K562 (cell line): ENCODE results near the gene ZNF335. TPM values are rescaled to one million over a fixed set of nuclear protein-coding genes. Genes with fewer than 3 reads are reported as not detected.

Experiments
- ATAC-seq: fragments of 200-7000 bp; cut with Tn5 transposase; 3 replicates; pipeline ENCODE4 v1.9.1; 2020; ENCODE audit warnings: moderate library complexity
- BruUV-seq: library from RNA; stranded (reverse); fragments of 400-500 nt; replicated peaks from 2 replicates; lab custom pipeline; 2021; lab: Mats Ljungman, UMichigan
- CTCF ChIA-PET: fragments of 300-600 bp; formaldehyde crosslinking; extraction: SDS; loops from one replicate; lab custom pipeline; 2021; ENCODE audit warnings: low intra/inter-chr PET ratio; lab: Yijun Ruan, JAX
- POLR2A ChIA-PET: fragments of 300-600, 350-650 bp; sonication (Branson Sonifier 250); formaldehyde crosslinking; extraction: SDS; loops from one replicate; lab custom pipeline; 2021; ENCODE audit warnings: antibody characterized with exemption, inconsistent platforms; lab: Yijun Ruan, JAX
- DNase-seq, 4 experiments: peaks; one replicate each; pipeline versions ENCODE4 v3.0.0 to v3.0.0-alpha.2; 2011 to 2018; ENCODE audit warnings: low spot score in 3 of 4, mixed read lengths in 3 of 4; ENCODE audit errors: extremely low read depth in 1 of 4
- FAIRE-seq: peaks from 2 replicates; lab custom pipeline; 2011; peaks lifted over from hg19 to GRCh38; lab: Jason Lieb, UNC
- H2AFZ ChIP-seq: 2 replicates; pipeline ENCODE4 v1.6.0; 2011; ENCODE audit warnings: low read depth, low read length, control low read depth, inconsistent platforms
- H3K27ac ChIP-seq: fragments of 200-600 bp; 3 replicates; pipeline ENCODE4 v1.8.0; 2011; ENCODE audit warnings: low read depth, mild to moderate bottlenecking, control low read depth, inconsistent platforms, low read length, moderate library complexity, mixed read lengths; ENCODE audit errors: extremely low read depth
- H3K27me3 ChIP-seq, 2 experiments: fragments of 300-600 bp in 1 of 2; 2 replicates in 1 of 2; 3 replicates in 1 of 2; pipeline versions ENCODE4 v1.6.0 to v1.8.0; 2011; ENCODE audit warnings: inconsistent platforms in 2 of 2, low read length in 2 of 2, mild to moderate bottlenecking in 1 of 2, mixed read lengths in 1 of 2, moderate library complexity in 1 of 2; ENCODE audit not compliant: control insufficient read depth in 2 of 2, insufficient read depth in 2 of 2
- H3K36me3 ChIP-seq: fragments of 300-600 bp; 3 replicates; pipeline ENCODE4 v1.8.0; 2011; ENCODE audit warnings: mild to moderate bottlenecking, low read length, inconsistent platforms; ENCODE audit not compliant: control insufficient read depth, insufficient read depth
- H3K4me1 ChIP-seq, 2 experiments: fragments of 200-600 bp in 1 of 2; replicated peaks in 1 of 2; 2 replicates in 1 of 2; 3 replicates in 1 of 2; pipeline versions ENCODE4 v1.5.1 to v1.8.0; 2011; ENCODE audit warnings: inconsistent platforms in 2 of 2, low read length in 2 of 2, mild to moderate bottlenecking in 1 of 2, mixed read lengths in 1 of 2, moderate library complexity in 1 of 2; ENCODE audit not compliant: control insufficient read depth in 2 of 2, insufficient read depth in 2 of 2
- H3K4me2 ChIP-seq: 2 replicates; pipeline ENCODE4 v1.6.1; 2011; ENCODE audit warnings: low read length, control low read depth, inconsistent platforms, mixed read lengths; ENCODE audit not compliant: insufficient read depth
- H3K4me3 ChIP-seq: fragments of 200-600 bp; sonication (generic), shearing (Covaris generic); 2 replicates; pipeline ENCODE4 v1.5.1; 2016; ENCODE audit warnings: control low read depth, inconsistent platforms
- H3K79me2 ChIP-seq: fragments of 200-600 bp; 3 replicates; pipeline ENCODE4 v1.8.0; 2011; ENCODE audit warnings: low read length, inconsistent platforms; ENCODE audit not compliant: control insufficient read depth, insufficient read depth
- H3K9ac ChIP-seq, 2 experiments: 2 replicates each; pipeline versions ENCODE4 v1.6.0 to v1.6.1; 2011; ENCODE audit warnings: low read depth in 2 of 2, low read length in 2 of 2, control low read depth in 1 of 2, inconsistent platforms in 1 of 2, mild to moderate bottlenecking in 1 of 2, mixed read lengths in 1 of 2; ENCODE audit not compliant: insufficient read depth in 1 of 2
- H3K9me1 ChIP-seq: one replicate; pipeline ENCODE4 v1.6.0; 2011; ENCODE audit warnings: inconsistent platforms, mild to moderate bottlenecking, low read length, moderate library complexity; ENCODE audit not compliant: control insufficient read depth, insufficient read depth
- H3K9me3 ChIP-seq: replicated peaks from 2 replicates; pipeline ENCODE4 v1.5.1; 2011; ENCODE audit warnings: low read depth, low read length, inconsistent platforms; ENCODE audit not compliant: control insufficient read depth, insufficient read depth
- H4K20me1 ChIP-seq: replicated peaks from 2 replicates; pipeline ENCODE4 v1.6.1; 2011; ENCODE audit warnings: low read length, inconsistent platforms, mixed read lengths; ENCODE audit not compliant: control insufficient read depth, insufficient read depth
- ATF1 ChIP-seq, 2 experiments: fragments of 450-650 bp in 1 of 2; IDR thresholded peaks; 2 replicates each; pipeline ENCODE4 v1.6.1; 2016; ENCODE audit warnings: missing compliant biosample characterization in 1 of 2, missing genetic modification characterization in 1 of 2
- ATF7 ChIP-seq: fragments of 450-650 bp; IDR thresholded peaks from 2 replicates; pipeline ENCODE4 v1.7.1; 2014; ENCODE audit warnings: mild to moderate bottlenecking, moderate library complexity
- ETV5 ChIP-seq: sonication (generic); formaldehyde crosslinking; IDR thresholded peaks from 2 replicates; pipeline ENCODE4 v1.4.0; 2020; ENCODE audit warnings: low read depth, mild to moderate bottlenecking, missing genetic modification reagents
- FOXJ2 ChIP-seq: fragments of 200-800 bp; sonication (Bioruptor generic); IDR thresholded peaks from 2 replicates; pipeline ENCODE4 v1.6.1; 2016; ENCODE audit warnings: missing genetic modification characterization, missing compliant biosample characterization
- JUND ChIP-seq, 2 experiments: IDR thresholded peaks; 2 replicates in 1 of 2; 3 replicates in 1 of 2; pipeline ENCODE4 v1.6.1; 2011; ENCODE audit warnings: borderline replicate concordance in 2 of 2, low read depth in 2 of 2, low read length in 2 of 2, improper control_type of control experiment in 1 of 2, missing biosample characterization in 1 of 2, missing genetic modification characterization in 1 of 2, missing genetic modification reagents in 1 of 2
- KDM1A ChIP-seq, 2 experiments: fragments of 450-650 bp; IDR thresholded peaks; 2 replicates each; pipeline ENCODE4 v1.6.1; 2016; ENCODE audit warnings: mild to moderate bottlenecking in 2 of 2
- NFE2 ChIP-seq: IDR thresholded peaks from 2 replicates; pipeline ENCODE4 v1.6.1; 2014; ENCODE audit warnings: antibody characterized with exemption, low read depth
- RCOR1 ChIP-seq, 2 experiments: IDR thresholded peaks; 2 replicates each; pipeline ENCODE4 v1.6.1; 2012; ENCODE audit warnings: low read depth in 2 of 2, low read length in 2 of 2, borderline replicate concordance in 1 of 2, improper control_type of control experiment in 1 of 2
- SNIP1 ChIP-seq: fragments of 450-650 bp; IDR thresholded peaks from 2 replicates; pipeline ENCODE4 v1.7.1; 2017; ENCODE audit warnings: low read depth, mild to moderate bottlenecking
- TEAD4 ChIP-seq, 2 experiments: sonication (generic) in 1 of 2; formaldehyde crosslinking in 1 of 2; IDR thresholded peaks; 2 replicates each; pipeline versions ENCODE4 v1.6.1 to v1.8.0; 2012 to 2022; ENCODE audit warnings: borderline replicate concordance in 1 of 2, inconsistent platforms in 1 of 2, low read length in 1 of 2, mild to moderate bottlenecking in 1 of 2, missing genetic modification reagents in 1 of 2
- THRAP3 ChIP-seq: fragments of 450-650 bp; IDR thresholded peaks from 2 replicates; pipeline ENCODE4 v1.6.1; 2016; ENCODE audit warnings: mild to moderate bottlenecking, inconsistent platforms, borderline replicate concordance
- ZNF184 ChIP-seq: sonication (generic); formaldehyde crosslinking; IDR thresholded peaks from 2 replicates; pipeline ENCODE4 v1.5.0; 2020; ENCODE audit warnings: missing genetic modification reagents
- ZNF766 ChIP-seq: fragments of 200-800 bp; sonication (Bioruptor generic); conservative IDR thresholded peaks from 2 replicates; pipeline ENCODE4 v1.6.1; 2016; ENCODE audit warnings: missing genetic modification characterization, missing compliant biosample characterization
- WGBS: fragments of 100-300 bp; shearing (Covaris generic); methylation state at CpG from one replicate; pipeline ENCODE4 v1.1.6; 2016; ENCODE audit warnings: low coverage, mixed read lengths; ENCODE audit not compliant: insufficient coverage; ENCODE audit errors: missing lambda C conversion rate; 5-methylcytosine and 5-hydroxymethylcytosine counted together
- in situ Hi-C: fragments of 300-500 bp; cut with MboI; formaldehyde crosslinking; loops from 4 replicates; pipeline ENCODE4 v1.15.0; 2018; ENCODE audit warnings: inconsistent platforms, mixed read lengths
- intact Hi-C: fragments of 100-400 bp; cut with micrococcal nuclease; formaldehyde crosslinking; loops from 2 replicates; pipeline ENCODE4 v1.14.2; 2022
- polyA plus RNA-seq, 8 experiments: library from polyadenylated mRNA; depleted of rRNA in 4 of 8; stranded (reverse) in 5 of 8; unstranded in 3 of 8; fragments of >200 nt; fragmentation: Nextera tagmentation in 2 of 8; fragmentation: Illumina TruSeq in 1 of 8; extraction: Ambion mirVana in 2 of 8; extraction: Trizol in 1 of 8; gene quantifications; 2 replicates each; pipeline versions ENCODE4 v1.2.1 to v1.2.3, GENCODE V29; 2011 to 2014; ENCODE audit warnings: inconsistent platforms in 1 of 8, missing spikeins in 1 of 8
- total RNA-seq, 7 experiments: library from RNA; depleted of rRNA in 6 of 7; stranded (reverse); fragments of >200 nt in 6 of 7; fragmentation: Illumina TruSeq in 2 of 7; extraction: Trizol in 2 of 7; gene quantifications; 2 replicates each; pipeline versions ENCODE4 v1.2.1 to v1.2.3, GENCODE V29; 2011 to 2021; ENCODE audit warnings: low replicate concordance in 1 of 7
- TF ChIP-seq, protein P1 (sequence below), 2 experiments: fragments of 450-650 bp in 1 of 2; sonication (generic) in 1 of 2; formaldehyde crosslinking in 1 of 2; IDR thresholded peaks in 1 of 2; conservative IDR thresholded peaks in 1 of 2; 2 replicates each; pipeline versions ENCODE4 v1.6.1 to v1.8.1; 2016 to 2023; ENCODE audit warnings: mild to moderate bottlenecking in 2 of 2, moderate library complexity in 2 of 2, inconsistent platforms in 1 of 2, missing genetic modification reagents in 1 of 2
- TF ChIP-seq, protein P2 (sequence below): fragments of 250-450 bp; sonication (Bioruptor Pico); IDR thresholded peaks from 2 replicates; pipeline ENCODE4 v1.8.0; 2021; ENCODE audit warnings: mild to moderate bottlenecking, moderate library complexity

The ZNF335 gene
- total and polyA plus RNA-seq, 9 of the 15 experiments (the other 6 are each of a cell fraction or from before 2014, with no cell fraction given): 0.39 to 16.0 (median 7.6) TPM

DNA sequence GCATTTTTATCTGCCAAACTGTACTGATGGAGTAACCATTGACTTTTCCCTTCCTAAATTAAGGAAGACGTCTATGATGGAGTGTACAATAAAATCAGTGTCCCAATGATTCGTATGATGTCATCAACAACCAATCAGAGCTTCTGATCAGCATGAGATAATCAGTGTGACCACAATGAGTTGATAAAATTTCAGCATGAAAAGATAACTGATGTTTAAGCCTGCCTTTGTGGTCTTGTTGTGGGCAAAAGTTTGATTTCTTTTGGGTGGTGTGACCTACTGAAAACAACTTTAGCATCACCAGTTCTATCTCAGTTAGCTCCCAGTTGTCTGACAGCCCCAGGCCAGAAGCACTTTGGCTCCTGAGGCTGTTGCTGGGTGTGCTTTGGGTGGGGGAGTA is 34.2 kb downstream of the ZNF335 start:
- no TSS peak for BruUV-seq

More for the DNA sequence above, 34.2 kb downstream of the ZNF335 start:
- H3K79me2 ChIP-seq: peaks cover 21% of the 10 kb centered on the region
- ChIA-PET POLR2A (interaction anchor here (1.1 to 3.4 kb wide), 3 partner anchors 14 to 27 kb away, joined by 3 to 12 read pairs (median 4); no protein-coding TSS in a partner anchor), CTCF (no interaction called here)
- peaks cover 12 to 26% of the 10 kb centered on the region in 2 experiments; a peak in 4 of 5 replicates for H3K4me1 ChIP-seq
- in situ Hi-C loops (no loop called here), intact Hi-C loops (loop anchor here (10.0 kb wide), 1 partner anchor 143 kb away; the partner anchor contains the start of genes DNTTIP1 and WFDC3)
- H3K9ac ChIP-seq: no peak overlapping the region
- peaks cover 27% of the 10 kb centered on the region for H4K20me1 ChIP-seq
- H3K4me2 ChIP-seq: no peak overlapping the region
- H3K27me3 ChIP-seq: no peaks in the 10 kb centered on the region
- no peak overlapping the region for H3K4me3 ChIP-seq
- H3K9me3 ChIP-seq: no peaks in the 10 kb centered on the region
- no peak overlapping the region for H2AFZ ChIP-seq
- ATAC-seq (no peak), DNase-seq (peak in 1 of 4 experiments; percentile 14), FAIRE-seq (no peak)
- WGBS: 49% methylated on average over 2 of the region's 2 CpGs
- no peaks in the 10 kb centered on the region for H3K9me1 ChIP-seq
- no peak for TF ChIP-seq THRAP3
- TF ChIP-seq SNIP1: no peak
- peak; percentile 39; the same call in 1 of the 2 replicates for TF ChIP-seq NFE2
- no peak for TF ChIP-seq ETV5
- no peak for TF ChIP-seq ZNF766 (CRISPR knock-in tag)
- TF ChIP-seq, protein P1, sequence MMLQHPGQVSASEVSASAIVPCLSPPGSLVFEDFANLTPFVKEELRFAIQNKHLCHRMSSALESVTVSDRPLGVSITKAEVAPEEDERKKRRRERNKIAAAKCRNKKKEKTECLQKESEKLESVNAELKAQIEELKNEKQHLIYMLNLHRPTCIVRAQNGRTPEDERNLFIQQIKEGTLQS (IDR thresholded peaks at IDR 0.05): peak; percentile 81
- TF ChIP-seq, protein P1 (CRISPR knock-in tag; conservative IDR thresholded peaks at IDR 0.05): no peak
- TF ChIP-seq, protein P2, sequence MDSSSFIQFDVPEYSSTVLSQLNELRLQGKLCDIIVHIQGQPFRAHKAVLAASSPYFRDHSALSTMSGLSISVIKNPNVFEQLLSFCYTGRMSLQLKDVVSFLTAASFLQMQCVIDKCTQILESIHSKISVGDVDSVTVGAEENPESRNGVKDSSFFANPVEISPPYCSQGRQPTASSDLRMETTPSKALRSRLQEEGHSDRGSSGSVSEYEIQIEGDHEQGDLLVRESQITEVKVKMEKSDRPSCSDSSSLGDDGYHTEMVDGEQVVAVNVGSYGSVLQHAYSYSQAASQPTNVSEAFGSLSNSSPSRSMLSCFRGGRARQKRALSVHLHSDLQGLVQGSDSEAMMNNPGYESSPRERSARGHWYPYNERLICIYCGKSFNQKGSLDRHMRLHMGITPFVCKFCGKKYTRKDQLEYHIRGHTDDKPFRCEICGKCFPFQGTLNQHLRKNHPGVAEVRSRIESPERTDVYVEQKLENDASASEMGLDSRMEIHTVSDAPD (CRISPR knock-in tag): no peak
- no peak for TF ChIP-seq FOXJ2 (tag)
- TF ChIP-seq ATF7: peak; percentile 89
- no peak for TF ChIP-seq JUND (IDR thresholded peaks at IDR 0.05; ENCODE audit: borderline replicate concordance, low read depth, low read length)
- peak; percentile 60; the same call in 2 of the 3 replicates for TF ChIP-seq JUND (tag; IDR thresholded peaks at IDR 0.05; ENCODE audit: borderline replicate concordance, low read depth, low read length)
- no peak for TF ChIP-seq ATF1 (CRISPR knock-in tag; IDR thresholded peaks at IDR 0.05)
- TF ChIP-seq ATF1 (tag; IDR thresholded peaks at IDR 0.05): peak; percentile 31; the same call in 1 of the 2 replicates
- no peak for TF ChIP-seq ZNF184 (CRISPR knock-in tag)
- peak; percentile 71 to 85; a peak in 3 of 4 replicates for TF ChIP-seq KDM1A (IDR thresholded peaks at IDR 0.05)
- no peak for TF ChIP-seq TEAD4 (IDR thresholded peaks at IDR 0.05; ENCODE audit: low read length)
- no peak for TF ChIP-seq TEAD4 (CRISPR knock-in tag; IDR thresholded peaks at IDR 0.05; ENCODE audit: borderline replicate concordance)
- 0 out of 4 replicates have a peak, but pooled peaks of 1 of the 2 experiments have one; percentile 70 for TF ChIP-seq RCOR1 (IDR thresholded peaks at IDR 0.05; ENCODE audit: borderline replicate concordance in 1 of 2, low read depth in 2 of 2, low read length in 2 of 2)
- H3K27ac ChIP-seq: no peak overlapping the region
- H3K36me3 ChIP-seq: peaks cover 48% of the 10 kb centered on the region
